Astrocyte (in vitro differentiated cells and primary cell): ENCODE data around the gene ENDOV.

ENCODE experiments used
- EZH2 ChIP-seq: IDR thresholded peaks from 2 replicates; pipeline ENCODE4 v1.6.1; 2012; ENCODE audit warnings: mild to moderate bottlenecking, low read length, inconsistent platforms; ENCODE audit not compliant: insufficient read depth
- TF ChIP-seq, protein P1 (sequence below): IDR thresholded peaks from 2 replicates; pipeline ENCODE4 v1.5.1; 2011; ENCODE audit warnings: low read depth, mild to moderate bottlenecking, inconsistent platforms, low read length, moderate library complexity; ENCODE audit not compliant: insufficient read depth

- TF ChIP-seq, protein P1, sequence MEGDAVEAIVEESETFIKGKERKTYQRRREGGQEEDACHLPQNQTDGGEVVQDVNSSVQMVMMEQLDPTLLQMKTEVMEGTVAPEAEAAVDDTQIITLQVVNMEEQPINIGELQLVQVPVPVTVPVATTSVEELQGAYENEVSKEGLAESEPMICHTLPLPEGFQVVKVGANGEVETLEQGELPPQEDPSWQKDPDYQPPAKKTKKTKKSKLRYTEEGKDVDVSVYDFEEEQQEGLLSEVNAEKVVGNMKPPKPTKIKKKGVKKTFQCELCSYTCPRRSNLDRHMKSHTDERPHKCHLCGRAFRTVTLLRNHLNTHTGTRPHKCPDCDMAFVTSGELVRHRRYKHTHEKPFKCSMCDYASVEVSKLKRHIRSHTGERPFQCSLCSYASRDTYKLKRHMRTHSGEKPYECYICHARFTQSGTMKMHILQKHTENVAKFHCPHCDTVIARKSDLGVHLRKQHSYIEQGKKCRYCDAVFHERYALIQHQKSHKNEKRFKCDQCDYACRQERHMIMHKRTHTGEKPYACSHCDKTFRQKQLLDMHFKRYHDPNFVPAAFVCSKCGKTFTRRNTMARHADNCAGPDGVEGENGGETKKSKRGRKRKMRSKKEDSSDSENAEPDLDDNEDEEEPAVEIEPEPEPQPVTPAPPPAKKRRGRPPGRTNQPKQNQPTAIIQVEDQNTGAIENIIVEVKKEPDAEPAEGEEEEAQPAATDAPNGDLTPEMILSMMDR, result no peak
- no peak for TF ChIP-seq EZH2
Observed at GRCh38 chr17:80445007-80445725, 30.2 kb downstream of the ENDOV start.
